BLaER1 (cell line): ENCODE data around the gene PITPNC1.
"Not testable (repeated sequence)": the region's sequence is repeated elsewhere in the genome, so short reads cannot be mapped to it uniquely, and the experiment has no call there.

Source experiments
- H3K27ac ChIP-seq: shearing (Covaris generic); formaldehyde crosslinking; 2 replicates; pipeline ENCODE4 v1.8.1; 2022
- H3K27me3 ChIP-seq: shearing (Covaris generic); formaldehyde crosslinking; 2 replicates; pipeline ENCODE4 v1.8.1; 2022
- H3K36me3 ChIP-seq: shearing (Covaris generic); formaldehyde crosslinking; 2 replicates; pipeline ENCODE4 v1.8.1; 2022
- H3K4me1 ChIP-seq: shearing (Covaris generic); formaldehyde crosslinking; 2 replicates; pipeline ENCODE4 v1.8.1; 2022
- H3K4me2 ChIP-seq: shearing (Covaris generic); formaldehyde crosslinking; 2 replicates; pipeline ENCODE4 v1.8.1; 2022
- H3K4me3 ChIP-seq: shearing (Covaris generic); formaldehyde crosslinking; 2 replicates; pipeline ENCODE4 v1.8.1; 2022
- H3K9ac ChIP-seq: shearing (Covaris generic); formaldehyde crosslinking; 2 replicates; pipeline ENCODE4 v1.8.1; 2022
- H3K9me3 ChIP-seq: shearing (Covaris generic); formaldehyde crosslinking; 2 replicates; pipeline ENCODE4 v1.8.1; 2022
- H4K20me1 ChIP-seq: shearing (Covaris generic); formaldehyde crosslinking; 2 replicates; pipeline ENCODE4 v1.8.1; 2022
- Cebpa-rat ChIP-seq: shearing (Covaris generic); IDR thresholded peaks from 2 replicates; pipeline ENCODE4 v1.8.1; 2022

The PITPNC1 gene

DNA sequence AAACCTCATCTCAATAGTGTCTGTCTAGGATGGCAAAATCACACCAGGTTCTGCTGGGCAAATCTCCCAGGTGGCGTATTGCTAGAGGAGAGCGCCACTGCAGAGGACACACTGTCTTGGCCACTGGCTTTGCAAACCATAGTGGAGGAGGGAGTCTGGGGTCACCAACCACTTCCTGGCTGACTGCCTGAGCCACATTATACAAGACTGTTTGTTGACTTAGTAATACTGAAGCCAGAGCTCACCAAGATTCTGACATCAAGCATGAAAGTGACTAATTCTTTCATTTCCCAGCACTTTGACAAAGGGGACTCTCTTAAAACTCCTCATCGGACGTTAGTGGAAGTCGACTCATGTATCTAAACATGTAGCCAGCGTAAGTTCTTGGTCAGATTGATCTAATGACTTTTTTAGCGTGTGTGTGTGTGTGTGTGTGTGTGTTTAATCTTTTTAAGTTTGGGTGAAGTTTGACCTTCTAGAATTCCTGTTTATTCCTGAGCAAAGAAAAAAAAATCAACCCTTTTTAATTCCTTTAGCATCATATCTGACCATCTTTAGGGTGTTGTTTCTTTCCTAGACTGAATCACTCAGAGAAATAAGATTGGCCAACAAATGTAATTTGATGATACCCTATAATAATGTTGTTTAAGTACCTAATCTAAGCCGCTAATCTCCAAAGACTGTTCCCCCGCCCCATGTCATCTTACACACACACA lies 13.7 kb downstream of the PITPNC1 start:
- peaks cover 51% of the 10 kb centered on the region for H3K4me1 ChIP-seq
- H3K4me3 ChIP-seq: no peak overlapping the region
- no peaks in the 10 kb centered on the region for H3K27me3 ChIP-seq
- no peak overlapping the region for H3K9ac ChIP-seq
- peak overlapping the region; percentile 61 for H3K4me2 ChIP-seq
- TF ChIP-seq Cebpa-rat: no peak
- H3K27ac ChIP-seq: peak overlapping the region; percentile 39; the same call in 1 of the 2 replicates
- peaks cover 38% of the 10 kb centered on the region for H3K36me3 ChIP-seq
- peaks cover 39% of the 10 kb centered on the region; the same call in 1 of the 2 replicates for H4K20me1 ChIP-seq
- H3K9me3 ChIP-seq: peaks cover 6% of the 10 kb centered on the region

DNA sequence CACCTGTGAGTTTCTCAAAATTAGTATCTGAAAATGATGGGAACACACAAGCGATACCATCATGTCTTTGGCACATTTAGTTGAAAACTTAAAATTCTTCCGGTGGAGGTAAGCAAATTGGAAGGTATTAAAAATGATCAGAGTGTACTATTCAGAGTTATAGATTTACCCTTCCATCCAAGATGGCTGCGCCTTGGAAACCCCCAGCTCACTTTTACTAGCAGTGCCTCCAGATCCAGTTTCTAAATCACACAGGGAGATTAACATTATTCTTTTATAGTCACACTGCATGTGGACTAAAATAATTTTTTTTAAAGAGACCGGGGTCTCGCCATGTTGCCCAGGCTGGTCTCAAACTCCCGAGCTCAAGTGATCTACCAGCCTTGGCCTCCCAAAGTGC lies 15.0 kb downstream of the PITPNC1 start:
- Histone ChIP-seq H3K27ac (no peak overlapping the region), H4K20me1 (peaks cover 37% of the 10 kb centered on the region; the same call in 1 of the 2 replicates), H3K4me2 (no peak overlapping the region), H3K9me3 (peaks cover 19% of the 10 kb centered on the region), H3K4me3 (no peak overlapping the region), H3K27me3 (no peaks in the 10 kb centered on the region), H3K9ac (no peak overlapping the region), H3K4me1 (peaks cover 40% of the 10 kb centered on the region), H3K36me3 (peaks cover 46% of the 10 kb centered on the region)
- TF ChIP-seq Cebpa-rat: no peak

DNA sequence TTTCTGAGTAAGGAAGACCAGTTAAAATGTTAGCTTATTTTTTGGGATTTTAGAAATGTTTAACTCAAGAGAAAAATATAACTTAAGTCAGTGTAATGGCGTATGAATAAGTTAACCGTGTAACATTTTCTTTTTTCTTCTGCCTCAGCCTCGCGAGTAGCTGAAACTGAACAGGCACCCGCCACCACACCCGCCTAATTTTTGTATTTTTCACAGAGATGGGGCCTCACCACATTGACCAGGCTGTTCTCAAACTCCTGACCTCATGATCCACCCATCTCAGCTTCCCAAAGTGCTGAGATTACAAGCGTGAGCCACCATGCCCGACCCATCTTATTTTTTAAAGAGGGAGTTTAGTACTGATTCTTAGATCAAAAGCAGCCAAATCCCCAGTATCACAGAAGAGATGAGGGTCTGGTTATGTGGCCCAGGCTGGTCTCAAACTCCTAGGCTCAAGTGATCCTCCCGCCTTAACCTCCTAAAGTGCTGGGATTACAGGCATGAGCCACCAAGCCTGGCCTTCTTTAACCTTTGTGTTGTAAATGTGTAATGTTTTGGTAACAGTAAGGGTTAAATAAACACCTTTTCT lies 16.8 kb downstream of the PITPNC1 start:
- H3K4me3 ChIP-seq: no peak overlapping the region
- H3K4me1 ChIP-seq: peaks cover 31% of the 10 kb centered on the region
- no peak overlapping the region for H3K27ac ChIP-seq
- no peaks in the 10 kb centered on the region for H3K27me3 ChIP-seq
- H3K36me3 ChIP-seq: peaks cover 58% of the 10 kb centered on the region
- H3K9ac ChIP-seq: no peak overlapping the region
- no peak overlapping the region for H3K4me2 ChIP-seq
- peaks cover 37% of the 10 kb centered on the region for H3K9me3 ChIP-seq
- no peak for TF ChIP-seq Cebpa-rat
- peaks cover 21% of the 10 kb centered on the region; the same call in 1 of the 2 replicates for H4K20me1 ChIP-seq

DNA sequence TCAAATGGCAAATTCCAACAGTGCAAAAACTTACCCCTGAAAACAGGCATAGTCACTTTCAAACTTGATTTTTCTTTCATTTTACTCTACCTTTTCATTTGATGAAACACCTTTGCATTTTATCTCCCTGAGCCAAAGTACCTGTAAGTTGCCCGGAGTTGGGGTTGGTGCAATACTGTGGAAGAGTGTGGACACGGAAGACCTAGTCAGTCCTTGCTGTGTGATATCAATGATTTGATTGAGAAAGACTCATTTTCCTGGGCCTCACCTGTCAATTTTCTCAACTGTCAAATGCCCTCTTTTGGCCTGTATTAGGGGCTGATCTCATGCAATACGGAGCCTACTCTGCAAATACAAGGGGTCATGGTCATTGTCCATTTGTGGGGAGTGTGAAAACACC lies 22.6 kb downstream of the PITPNC1 start:
- Histone ChIP-seq H3K9me3 (peaks cover 37% of the 10 kb centered on the region), H3K27ac (peak overlapping the region; percentile 45; the same call in 1 of the 2 replicates), H4K20me1 (peaks cover 13% of the 10 kb centered on the region; the same call in 1 of the 2 replicates), H3K27me3 (no peaks in the 10 kb centered on the region), H3K4me3 (0 out of 2 replicates have a peak overlapping the region, but pooled peaks have one; percentile 10), H3K4me1 (peaks cover 51% of the 10 kb centered on the region), H3K4me2 (peak overlapping the region; percentile 82), H3K9ac (no peak overlapping the region; the same call in 1 of the 2 replicates), H3K36me3 (peaks cover 39% of the 10 kb centered on the region)
- TF ChIP-seq Cebpa-rat: no peak

DNA sequence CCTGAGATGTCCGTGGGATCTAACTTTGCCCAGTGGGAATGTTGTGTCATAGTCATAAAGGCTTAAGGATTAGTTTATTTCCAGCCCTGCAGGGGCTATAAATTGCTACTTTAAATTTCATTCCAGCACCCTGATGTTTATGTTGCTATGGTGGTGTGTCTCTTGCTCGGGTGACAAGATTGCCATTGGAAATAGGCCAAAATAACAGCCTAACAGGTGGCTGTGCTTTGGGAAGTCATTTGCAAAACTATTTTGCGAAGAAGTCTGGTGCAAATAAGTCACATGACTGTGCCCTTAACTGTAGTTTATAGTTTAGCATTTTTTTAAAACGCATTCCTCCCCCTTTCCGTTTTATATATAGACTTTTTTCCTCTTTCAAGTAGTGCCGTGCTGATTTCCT lies 23.1 kb downstream of the PITPNC1 start:
- Histone ChIP-seq H3K27ac (peak overlapping the region; percentile 45), H3K9me3 (peaks cover 40% of the 10 kb centered on the region), H3K4me3 (0 out of 2 replicates have a peak overlapping the region, but pooled peaks have one; percentile 10), H3K36me3 (peaks cover 34% of the 10 kb centered on the region), H3K9ac (peak overlapping the region; percentile 1; the same call in 1 of the 2 replicates), H4K20me1 (peaks cover 13% of the 10 kb centered on the region; the same call in 1 of the 2 replicates), H3K4me2 (peak overlapping the region; percentile 82), H3K27me3 (no peaks in the 10 kb centered on the region), H3K4me1 (peaks cover 51% of the 10 kb centered on the region)
- TF ChIP-seq Cebpa-rat: no peak

DNA sequence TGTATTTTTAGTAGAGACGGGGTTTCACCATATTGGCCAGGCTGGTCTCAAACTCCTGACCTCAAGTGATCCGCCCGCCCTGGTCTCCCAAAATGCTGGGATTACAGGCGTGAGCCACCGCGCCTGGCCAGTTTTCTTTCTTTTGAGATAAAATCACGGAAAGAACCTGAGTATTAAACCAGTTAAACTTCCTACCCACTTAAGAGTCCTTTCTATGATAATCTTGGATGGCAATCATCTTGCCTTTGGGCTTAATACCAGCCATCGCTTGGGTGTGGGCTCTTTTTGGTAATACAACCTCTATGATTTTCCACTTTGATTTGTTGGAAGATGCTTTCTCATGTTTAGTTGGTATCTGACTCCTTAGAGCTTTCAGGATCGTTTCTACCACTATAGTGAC lies 24.0 kb downstream of the PITPNC1 start:
- H3K4me3 ChIP-seq: no peak overlapping the region
- TF ChIP-seq Cebpa-rat: no peak
- no peak overlapping the region for H3K9ac ChIP-seq
- H3K27ac ChIP-seq: no peak overlapping the region
- peaks cover 32% of the 10 kb centered on the region for H3K9me3 ChIP-seq
- H3K36me3 ChIP-seq: peaks cover 33% of the 10 kb centered on the region
- no peaks in the 10 kb centered on the region for H3K27me3 ChIP-seq
- peaks cover 13% of the 10 kb centered on the region; the same call in 1 of the 2 replicates for H4K20me1 ChIP-seq
- H3K4me2 ChIP-seq: peak overlapping the region; percentile 82
- H3K4me1 ChIP-seq: peaks cover 51% of the 10 kb centered on the region

DNA sequence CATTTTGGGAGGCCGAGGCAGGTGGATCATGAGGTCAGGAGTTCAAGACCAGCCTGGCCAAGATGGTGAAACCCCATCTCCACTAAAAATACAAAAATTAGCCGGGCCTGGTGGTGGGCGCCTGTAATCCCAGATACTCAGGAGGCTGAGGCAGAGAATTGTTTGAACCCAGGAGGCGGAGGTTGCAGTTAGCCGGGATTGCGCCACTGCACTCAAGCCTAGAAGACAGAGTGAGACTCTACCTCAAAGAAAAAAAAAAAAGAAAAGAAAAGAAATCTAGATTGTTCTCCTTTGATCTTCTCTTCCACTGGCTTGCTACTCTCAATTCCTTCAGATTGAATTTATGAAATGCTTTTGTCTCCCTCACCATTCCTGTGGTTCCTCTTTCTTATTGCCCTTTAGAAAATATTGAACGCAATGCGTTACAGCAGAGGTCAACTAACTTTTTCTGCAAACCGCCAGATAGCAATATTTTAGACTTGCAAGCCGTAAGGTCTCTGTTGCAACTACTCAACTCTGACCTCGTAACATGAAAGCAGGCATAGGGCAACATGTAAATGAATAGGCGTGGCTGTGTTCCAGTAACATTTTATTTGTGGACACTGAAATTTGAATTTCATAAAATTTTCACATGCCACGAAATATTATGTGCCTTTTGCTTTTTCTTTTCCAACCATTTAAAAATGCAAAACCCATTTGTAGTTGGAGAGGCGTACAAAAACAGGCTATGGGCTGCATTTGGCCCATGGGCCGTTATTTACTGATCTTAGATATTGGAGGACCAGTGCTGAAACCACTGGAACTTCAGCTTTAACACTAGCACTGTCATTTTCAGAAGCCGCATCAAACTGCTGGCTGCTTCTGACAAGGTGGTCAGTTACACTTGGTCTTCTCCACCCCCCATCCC lies 24.8 kb downstream of the PITPNC1 start:
- Histone ChIP-seq H3K27ac (no peak overlapping the region), H3K36me3 (peaks cover 33% of the 10 kb centered on the region), H3K4me2 (no peak overlapping the region), H3K4me1 (peaks cover 51% of the 10 kb centered on the region), H3K9ac (no peak overlapping the region), H4K20me1 (peaks cover 13% of the 10 kb centered on the region; the same call in 1 of the 2 replicates), H3K27me3 (no peaks in the 10 kb centered on the region), H3K4me3 (no peak overlapping the region), H3K9me3 (peaks cover 25% of the 10 kb centered on the region)
- TF ChIP-seq Cebpa-rat: no peak

DNA sequence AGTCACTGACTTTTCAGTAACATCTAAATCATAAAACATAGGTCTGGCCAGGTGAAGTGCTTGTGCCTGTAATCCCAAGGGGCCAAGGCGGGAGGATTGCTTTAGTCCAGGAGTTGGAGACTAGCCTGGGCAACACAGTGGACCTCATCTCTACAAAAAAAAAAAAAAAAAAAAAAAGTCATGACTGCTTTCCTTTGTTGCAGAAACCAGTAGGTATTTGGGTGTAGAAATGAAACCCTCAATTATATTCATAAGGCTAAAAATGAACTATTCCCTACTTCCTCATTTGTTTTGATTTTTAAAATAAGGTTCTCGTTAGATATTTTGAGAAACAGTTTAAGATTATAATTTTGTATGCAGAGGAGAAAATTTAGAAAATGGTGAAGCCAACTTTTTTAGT lies 26.0 kb downstream of the PITPNC1 start:
- Histone ChIP-seq H3K9me3 (peaks cover 24% of the 10 kb centered on the region), H3K4me1 (peaks cover 51% of the 10 kb centered on the region), H3K4me2 (peak overlapping the region; percentile 17; the same call in 1 of the 2 replicates), H3K4me3 (no peak overlapping the region), H3K27me3 (no peaks in the 10 kb centered on the region), H3K36me3 (peaks cover 25% of the 10 kb centered on the region), H3K9ac (no peak overlapping the region), H3K27ac (no peak overlapping the region), H4K20me1 (peaks cover 13% of the 10 kb centered on the region; the same call in 1 of the 2 replicates)
- TF ChIP-seq Cebpa-rat: no peak

DNA sequence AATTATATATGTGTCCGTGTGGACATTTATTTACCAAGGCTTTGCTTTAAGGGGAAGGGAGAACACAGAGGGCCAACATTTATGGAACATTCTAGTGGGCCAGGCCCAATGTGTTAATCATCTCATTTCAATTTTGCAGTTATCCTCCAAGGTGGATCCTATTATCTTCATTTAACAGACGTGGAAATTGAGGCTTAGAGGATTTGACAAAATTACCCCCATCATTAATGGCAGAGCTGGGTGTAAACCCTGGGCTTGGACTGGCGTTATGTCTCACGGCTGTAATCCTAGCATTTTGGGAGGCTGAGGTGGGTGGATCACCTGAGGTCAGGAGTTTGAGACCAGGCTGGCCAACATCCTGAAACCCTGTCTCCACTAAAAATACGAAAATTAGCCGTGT lies 26.4 kb downstream of the PITPNC1 start:
- no peak overlapping the region; the same call in 1 of the 2 replicates for H3K4me2 ChIP-seq
- peaks cover 46% of the 10 kb centered on the region for H3K4me1 ChIP-seq
- H3K4me3 ChIP-seq: no peak overlapping the region
- H3K36me3 ChIP-seq: peaks cover 20% of the 10 kb centered on the region
- H3K27ac ChIP-seq: no peak overlapping the region
- H3K9ac ChIP-seq: no peak overlapping the region
- H3K9me3 ChIP-seq: peaks cover 24% of the 10 kb centered on the region
- peaks cover 13% of the 10 kb centered on the region; the same call in 1 of the 2 replicates for H4K20me1 ChIP-seq
- no peak for TF ChIP-seq Cebpa-rat
- no peaks in the 10 kb centered on the region for H3K27me3 ChIP-seq

DNA sequence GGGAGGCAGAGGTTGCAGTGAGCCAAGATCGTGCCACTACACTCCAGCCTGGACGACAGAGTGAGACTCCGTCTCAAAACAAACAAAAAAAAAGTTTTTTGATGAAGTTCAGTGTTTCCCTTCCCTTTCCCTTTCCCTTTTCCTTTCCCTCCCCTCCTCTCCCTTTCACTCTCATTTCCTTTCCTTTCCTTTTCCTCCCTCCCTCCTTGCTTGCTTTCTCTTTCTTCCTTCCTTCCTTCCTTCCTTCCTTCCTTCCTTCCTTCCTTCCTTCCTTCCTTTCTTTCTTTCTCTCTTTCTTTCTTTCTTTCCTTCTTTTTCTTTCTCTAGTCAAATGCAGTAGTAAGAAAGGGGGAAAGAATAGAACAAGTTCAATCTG lies 31.4 kb downstream of the PITPNC1 start:
- H3K4me2 ChIP-seq, H3K9ac ChIP-seq, H3K4me1 ChIP-seq, H3K27me3 ChIP-seq, H3K27ac ChIP-seq, H3K4me3 ChIP-seq: not testable (repeated sequence)
- Histone ChIP-seq H3K9me3 (peaks cover 33% of the 10 kb centered on the region), H4K20me1 (peaks cover 22% of the 10 kb centered on the region), H3K36me3 (peaks cover 27% of the 10 kb centered on the region)
